HCT116 (cell line): ENCODE measurements around the gene RPS6KA1. TPM values are rescaled to one million over a fixed set of nuclear protein-coding genes. Genes with fewer than 3 reads are reported as not detected.

Experiments
- ATAC-seq: fragments of 200-7000 bp; cut with Tn5 transposase; 2 replicates; pipeline ENCODE4 v1.9.1; 2020; ENCODE audit warnings: mild to moderate bottlenecking, moderate library complexity
- BruUV-seq: library from RNA; stranded (reverse); fragments of 400-500 nt; replicated peaks from 2 replicates; lab custom pipeline; 2021; lab: Mats Ljungman, UMichigan
- CTCF ChIA-PET: fragments of 300-600 bp; sonication (Branson Sonifier 250); formaldehyde crosslinking; loops from one replicate; lab custom pipeline; 2021; ENCODE audit warnings: antibody characterized with exemption; lab: Charles Lee
- POLR2A ChIA-PET: fragments of 300-600, 350-600 bp; sonication (Branson Sonifier 250); formaldehyde crosslinking; loops from one replicate; lab custom pipeline; 2021; ENCODE audit warnings: antibody characterized with exemption; lab: Charles Lee
- RAD21 ChIA-PET, 2 experiments: fragments of 300-600 bp; sonication (Branson Sonifier 250); formaldehyde crosslinking; loops; one replicate each; lab custom pipeline; 2023; ENCODE audit warnings: low total read pairs in 2 of 2; ENCODE audit not compliant: uncharacterized antibody in 2 of 2, unreplicated experiment in 2 of 2, low non-redundant PET in 1 of 2; lab: Charles Lee
- DNase-seq: peaks from one replicate; pipeline ENCODE4 v3.0.0-alpha.2; 2010; ENCODE audit warnings: low read depth, low spot score
- H2AFZ ChIP-seq: fragments of 200-600 bp; shearing (Covaris generic), sonication (generic); 2 replicates; pipeline ENCODE4 v1.6.1; 2017; ENCODE audit warnings: low read depth, mixed run types, mixed read lengths, antibody characterized with exemption, low read length; ENCODE audit not compliant: poor library complexity, severe bottlenecking
- H3K27ac ChIP-seq: 2 replicates; pipeline ENCODE4 v1.5.1; 2012; ENCODE audit warnings: low read depth, low read length
- H3K27me3 ChIP-seq: fragments of 200-600 bp; sonication (generic); 2 replicates; pipeline ENCODE4 v1.6.1; 2016; ENCODE audit warnings: mixed run types, low read length, mixed read lengths; ENCODE audit not compliant: insufficient read depth
- H3K36me3 ChIP-seq, 2 experiments: fragments of 200-500 bp in 1 of 2; fragments of 200-600 bp in 1 of 2; sonication (Bioruptor generic) in 1 of 2; sonication (generic) in 1 of 2; 2 replicates each; pipeline versions ENCODE4 v1.5.1 to v1.6.1; 2014 to 2016; ENCODE audit warnings: low read length in 2 of 2, inconsistent platforms in 1 of 2, mixed read lengths in 1 of 2, mixed run types in 1 of 2; ENCODE audit not compliant: insufficient read depth in 2 of 2, control insufficient read depth in 1 of 2
- H3K4me1 ChIP-seq, 2 experiments: fragments of 200-600 bp in 1 of 2; sonication (generic) in 1 of 2; 2 replicates each; pipeline versions ENCODE4 v1.5.1 to v1.6.1; 2012 to 2017; ENCODE audit warnings: low read length in 2 of 2, inconsistent platforms in 1 of 2, mild to moderate bottlenecking in 1 of 2, mixed read lengths in 1 of 2, mixed run types in 1 of 2, moderate library complexity in 1 of 2; ENCODE audit not compliant: insufficient read depth in 2 of 2, control insufficient read depth in 1 of 2
- H3K4me2 ChIP-seq: fragments of 200-600 bp; sonication (generic); 2 replicates; pipeline ENCODE4 v1.6.1; 2017; ENCODE audit warnings: mixed run types, low read length, mixed read lengths
- H3K4me3 ChIP-seq, 2 experiments: fragments of 200-600 bp in 1 of 2; sonication (generic) in 1 of 2; replicated peaks in 1 of 2; 2 replicates each; pipeline ENCODE4 v1.5.1; 2011 to 2016; ENCODE audit warnings: low read length in 2 of 2, control low read depth in 1 of 2, low read depth in 1 of 2, mild to moderate bottlenecking in 1 of 2, mixed read lengths in 1 of 2, mixed run types in 1 of 2
- H3K79me2 ChIP-seq: fragments of 200-600 bp; sonication (generic); 2 replicates; pipeline ENCODE4 v1.6.1; 2017; ENCODE audit warnings: mild to moderate bottlenecking, mixed run types, low read length, moderate library complexity, mixed read lengths; ENCODE audit not compliant: insufficient read depth
- H3K9ac ChIP-seq: fragments of 200-600 bp; sonication (generic); 2 replicates; pipeline ENCODE4 v1.6.1; 2016; ENCODE audit warnings: low read length, mixed read lengths
- H3K9me2 ChIP-seq: fragments of 200-600 bp; sonication (generic), shearing (Covaris generic); 2 replicates; pipeline ENCODE4 v1.6.1; 2017; ENCODE audit warnings: mixed run types, mild to moderate bottlenecking, moderate library complexity; ENCODE audit not compliant: insufficient read depth
- H3K9me3 ChIP-seq, 2 experiments: fragments of 200-500 bp in 1 of 2; fragments of 200-600 bp in 1 of 2; sonication (Bioruptor generic) in 1 of 2; sonication (generic) in 1 of 2; 2 replicates each; pipeline ENCODE4 v1.6.1; 2014 to 2017; ENCODE audit warnings: low read length in 2 of 2, mixed read lengths in 2 of 2, inconsistent platforms in 1 of 2, low read depth in 1 of 2, mild to moderate bottlenecking in 1 of 2, mixed run types in 1 of 2, moderate library complexity in 1 of 2; ENCODE audit not compliant: control insufficient read depth in 1 of 2, insufficient read depth in 1 of 2
- H4K20me1 ChIP-seq: fragments of 200-600 bp; sonication (generic), shearing (Covaris generic); 2 replicates; pipeline ENCODE4 v1.6.1; 2017; ENCODE audit warnings: mixed run types, mild to moderate bottlenecking, moderate library complexity; ENCODE audit not compliant: insufficient read depth
- ATF3 ChIP-seq: IDR thresholded peaks from 2 replicates; pipeline ENCODE4 v1.6.1; 2012
- CTCF ChIP-seq, 3 experiments: fragments of 200-600 bp in 1 of 3; sonication (generic) in 1 of 3; IDR thresholded peaks in 2 of 3; conservative IDR thresholded peaks in 1 of 3; 2 replicates each; pipeline ENCODE4 v1.5.1; 2012 to 2017; ENCODE audit warnings: low read depth in 2 of 3, low read length in 2 of 3, antibody characterized with exemption in 1 of 3, borderline replicate concordance in 1 of 3, control low read depth in 1 of 3, mild to moderate bottlenecking in 1 of 3, mixed read lengths in 1 of 3, mixed run types in 1 of 3, moderate library complexity in 1 of 3; ENCODE audit not compliant: insufficient read depth in 1 of 3
- EGR1 ChIP-seq: IDR thresholded peaks from 2 replicates; pipeline ENCODE4 v1.6.1; 2012; ENCODE audit warnings: low read depth
- EZH2phosphoT487 ChIP-seq: fragments of 200-600 bp; IDR thresholded peaks from 2 replicates; pipeline ENCODE4 v1.6.1; 2018; ENCODE audit warnings: antibody characterized with exemption, borderline replicate concordance
- FOSL1 ChIP-seq: IDR thresholded peaks from 2 replicates; pipeline ENCODE4 v1.6.1; 2012; ENCODE audit warnings: low read depth
- JUND ChIP-seq: IDR thresholded peaks from 2 replicates; pipeline ENCODE4 v1.6.1; 2012
- POLR2AphosphoS5 ChIP-seq: IDR thresholded peaks from 2 replicates; pipeline ENCODE4 v1.6.1; 2011; ENCODE audit warnings: mild to moderate bottlenecking, low read depth, low read length, moderate library complexity
- RAD21 ChIP-seq: IDR thresholded peaks from 2 replicates; pipeline ENCODE4 v1.6.1; 2012; ENCODE audit warnings: low read depth, mild to moderate bottlenecking
- REST ChIP-seq: IDR thresholded peaks from 2 replicates; pipeline ENCODE4 v1.6.1; 2012; ENCODE audit warnings: low read depth
- SRF ChIP-seq: IDR thresholded peaks from 2 replicates; pipeline ENCODE4 v1.6.1; 2012; ENCODE audit warnings: low read depth
- TCF7L2 ChIP-seq: IDR thresholded peaks from 2 replicates; pipeline ENCODE4 v1.7.0; 2011; ENCODE audit warnings: borderline replicate concordance, inconsistent platforms; ENCODE audit not compliant: insufficient read depth, insufficient read length; ENCODE audit errors: extremely low read depth
- ZFX ChIP-seq: fragments of 450-650 bp; IDR thresholded peaks from 2 replicates; pipeline ENCODE4 v1.6.1; 2017
- intact Hi-C: fragments of 100-400 bp; cut with micrococcal nuclease; formaldehyde crosslinking; loops from 2 replicates; pipeline ENCODE4 v1.10.0; 2022
- total RNA-seq: library from RNA; stranded (reverse); gene quantifications from one replicate; pipeline ENCODE4 v1.2.1, GENCODE V29; 2021; ENCODE audit not compliant: unreplicated experiment

Gene RPS6KA1
- total RNA-seq, 1 experiment from 2014 or later, result 47.0 TPM

- RAD21 ChIA-PET, result interaction anchor here (0.7 to 2.7 kb wide), 6 partner anchors 75 to 189 kb away, joined by 3 to 16 read pairs (median 4); partner anchors contain the start of gene PIGV (in 1 of the 2)
- Histone ChIP-seq H3K36me3 (no peaks in the 10 kb centered on the region), H3K79me2 (no peaks in the 10 kb centered on the region), H3K4me2 (peak overlapping the region; percentile 17; the same call in 1 of the 2 replicates), H3K4me1 (peaks cover 0 to 10% of the 10 kb centered on the region in 2 experiments; a peak in 3 of 4 replicates), H3K4me3 (no peak overlapping the region), H3K27ac (no peak overlapping the region), H3K27me3 (no peaks in the 10 kb centered on the region; the same call in 1 of the 2 replicates), H3K9me3 (no peaks in the 10 kb centered on the region), H2AFZ (peak overlapping the region; percentile 72), H4K20me1 (no peaks in the 10 kb centered on the region), H3K9me2 (no peaks in the 10 kb centered on the region), H3K9ac (no peak overlapping the region)
- ATAC-seq, result 0 out of 2 replicates have a peak, but pooled peaks have one; percentile 38
- CTCF ChIA-PET, result interaction anchor here (0.7 to 6.7 kb wide), 21 partner anchors 12 to 406 kb away, joined by 3 to 117 read pairs (median 4); partner anchors contain the start of genes PIGV and SFN
- POLR2A ChIA-PET, result interaction anchor here (0.8 to 2.6 kb wide), 5 partner anchors 15 to 208 kb away, joined by 3 to 19 read pairs (median 4); partner anchors contain the start of gene PIGV
- DNase-seq, result peak; percentile 51
- no TSS peak for BruUV-seq
- TF ChIP-seq FOSL1, result no peak; the same call in 1 of the 2 replicates
- peak; percentile 99 for TF ChIP-seq RAD21
- TF ChIP-seq CTCF (IDR thresholded peaks at IDR 0.05 in 2 of 3, conservative IDR thresholded peaks at IDR 0.05 in 1 of 3; ENCODE audit: borderline replicate concordance in 1 of 3, insufficient read depth in 1 of 3, low read depth in 2 of 3, low read length in 2 of 3), result peak; percentile 77 to 95 (median 92)
- intact Hi-C loops, result loop anchor here (1.0 to 5.0 kb wide), 4 partner anchors 115 to 276 kb away; partner anchors contain the start of gene SFN
Measured at GRCh38 chr1:26602378-26602959, 72.9 kb downstream of the RPS6KA1 start.

- no peak overlapping the region for H3K4me3 ChIP-seq
- intact Hi-C loops, result loop anchor here (2.0 to 5.0 kb wide), 3 partner anchors 113 to 275 kb away; partner anchors contain the start of gene SFN
- H3K9me3 ChIP-seq, result no peaks in the 10 kb centered on the region
- no peaks in the 10 kb centered on the region for H3K36me3 ChIP-seq
- ChIA-PET CTCF (interaction anchor here (0.6 to 6.7 kb wide), 7 partner anchors 8 to 206 kb away, joined by 3 to 117 read pairs (median 3); partner anchors contain the start of gene PIGV), POLR2A (interaction anchor here (1.4 to 2.6 kb wide), 2 partner anchors 14 to 184 kb away, joined by 3 to 19 read pairs; partner anchors contain the start of gene PIGV), RAD21 (interaction anchor here in 1 of 2 experiments (2.1 to 2.7 kb wide), 2 partner anchors 74 to 186 kb away, joined by 5 to 15 read pairs; no protein-coding TSS in a partner anchor)
- no peak for ATAC-seq
- no TSS peak for BruUV-seq
- no peak overlapping the region for H2AFZ ChIP-seq
- TF ChIP-seq ZFX, result no peak
- no peak for TF ChIP-seq EGR1
- TF ChIP-seq JUND, result no peak
- TF ChIP-seq ATF3, result no peak
- no peak for TF ChIP-seq REST
- no peak for TF ChIP-seq POLR2AphosphoS5
- TF ChIP-seq SRF, result no peak
- no peak for TF ChIP-seq EZH2phosphoT487
- no peak for TF ChIP-seq TCF7L2
- peaks cover 0 to 7% of the 10 kb centered on the region in 2 experiments; a peak in 3 of 4 replicates for H3K4me1 ChIP-seq
- no peaks in the 10 kb centered on the region for H4K20me1 ChIP-seq
- H3K9me2 ChIP-seq, result no peaks in the 10 kb centered on the region
- H3K79me2 ChIP-seq, result no peaks in the 10 kb centered on the region
- no peak overlapping the region for H3K4me2 ChIP-seq
- no peaks in the 10 kb centered on the region; the same call in 1 of the 2 replicates for H3K27me3 ChIP-seq
- no peak overlapping the region for H3K9ac ChIP-seq
- H3K27ac ChIP-seq, result no peak overlapping the region
- DNase-seq, result no peak
Measured at GRCh38 chr1:26603856-26604255, 74.3 kb downstream of the RPS6KA1 start.
